ENCODE results near the gene TSPAN14. TPM values are rescaled to one million over a fixed set of nuclear protein-coding genes. Genes with fewer than 3 reads are reported as not detected.

The TSPAN14 gene
- total RNA-seq, 1 donor from 2014 or later = 21.1 TPM

DNA sequence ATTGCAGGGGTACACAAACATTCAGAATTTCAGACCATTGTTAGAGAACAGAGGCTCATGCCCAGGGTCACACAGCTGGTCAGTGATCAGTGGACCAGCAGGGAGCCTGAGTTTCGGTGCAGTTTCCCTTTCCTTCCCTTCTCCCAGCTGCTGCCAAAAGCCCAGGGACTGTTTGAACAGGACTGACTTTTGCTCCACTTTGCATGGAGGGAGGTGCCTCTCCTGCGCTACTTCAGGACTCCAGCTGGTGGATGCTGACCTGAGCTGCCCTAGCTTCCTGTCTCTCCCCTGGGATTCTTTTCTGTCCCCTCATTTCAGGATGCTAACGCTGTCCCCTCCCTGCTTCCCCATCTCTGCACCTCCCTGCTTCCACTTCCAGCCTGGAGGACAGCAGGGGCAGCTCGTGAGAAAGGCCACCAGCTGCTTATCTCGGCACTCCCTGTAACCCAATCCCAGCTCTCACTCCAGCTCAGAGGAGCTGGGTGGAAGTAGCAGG, 98.1 kb downstream of the TSPAN14 start:
- no peak for DNase-seq (ENCODE audit: low read depth)
- H3K4me3 ChIP-seq (ENCODE audit: low read depth, low read length) = no peak overlapping the region
- peaks cover 1% of the 10 kb centered on the region for H3K27me3 ChIP-seq (ENCODE audit: control insufficient read depth, insufficient read depth, low read length)
- no peaks in the 10 kb centered on the region for H3K36me3 ChIP-seq (ENCODE audit: control insufficient read depth, insufficient read depth, low read length)
- TF ChIP-seq CTCF (IDR thresholded peaks at IDR 0.05; ENCODE audit: insufficient read depth, low read length, severe bottlenecking) = no peak
- FAIRE-seq = no peak

GRCh38 chr10:80553436-80553835, 99.3 kb downstream of the TSPAN14 start:
- H3K27me3 ChIP-seq (ENCODE audit: control insufficient read depth, insufficient read depth, low read length) = peaks cover 1% of the 10 kb centered on the region
- no peaks in the 10 kb centered on the region for H3K36me3 ChIP-seq (ENCODE audit: control insufficient read depth, insufficient read depth, low read length)
- no peak for FAIRE-seq
- no peak for DNase-seq (ENCODE audit: low read depth)
- no peak for TF ChIP-seq CTCF (IDR thresholded peaks at IDR 0.05; ENCODE audit: insufficient read depth, low read length, severe bottlenecking)
- H3K4me3 ChIP-seq (ENCODE audit: low read depth, low read length) = no peak overlapping the region

- no peak overlapping the region for H3K4me3 ChIP-seq (ENCODE audit: low read depth, low read length)
- H3K27me3 ChIP-seq (ENCODE audit: control insufficient read depth, insufficient read depth, low read length) = peaks cover 1% of the 10 kb centered on the region
- DNase-seq (ENCODE audit: low read depth) = no peak
- TF ChIP-seq CTCF (IDR thresholded peaks at IDR 0.05; ENCODE audit: insufficient read depth, low read length, severe bottlenecking) = no peak
- H3K36me3 ChIP-seq (ENCODE audit: control insufficient read depth, insufficient read depth, low read length) = no peaks in the 10 kb centered on the region
- no peak for FAIRE-seq
These were observed 99.9 kb downstream of the TSPAN14 start for GRCh38 chr10:80554050-80554449.

DNA sequence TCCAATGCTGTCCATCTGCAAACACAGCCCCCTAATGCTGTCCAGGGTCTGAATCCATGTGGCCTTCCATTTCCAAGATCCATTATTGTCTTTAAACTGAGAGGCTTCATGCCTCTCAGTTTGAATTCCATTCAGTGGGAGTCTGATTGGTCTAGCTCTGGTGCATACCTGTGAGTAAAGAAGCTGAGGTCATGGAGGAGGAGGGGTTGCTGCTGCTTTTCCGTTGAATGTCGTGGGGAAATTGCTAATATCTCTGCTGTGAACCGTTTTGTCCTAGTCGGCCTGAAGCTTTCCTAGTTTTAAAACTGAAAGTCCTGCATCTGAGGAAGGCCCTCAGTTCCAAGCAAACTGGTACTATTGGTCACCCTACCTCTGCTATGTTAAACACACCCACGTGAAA, 101.3 kb downstream of the TSPAN14 start:
- no peak for TF ChIP-seq CTCF (IDR thresholded peaks at IDR 0.05; ENCODE audit: insufficient read depth, low read length, severe bottlenecking)
- FAIRE-seq (no peak), DNase-seq (ENCODE audit: low read depth) (no peak)

GRCh38 chr10:80561950-80562349, 107.8 kb downstream of the TSPAN14 start:
- no peaks in the 10 kb centered on the region for H3K36me3 ChIP-seq (ENCODE audit: control insufficient read depth, insufficient read depth, low read length)
- FAIRE-seq (no peak), DNase-seq (ENCODE audit: low read depth) (no peak)
- TF ChIP-seq CTCF (IDR thresholded peaks at IDR 0.05; ENCODE audit: insufficient read depth, low read length, severe bottlenecking) = no peak
- no peaks in the 10 kb centered on the region for H3K27me3 ChIP-seq (ENCODE audit: control insufficient read depth, insufficient read depth, low read length)
- no peak overlapping the region for H3K4me3 ChIP-seq (ENCODE audit: low read depth, low read length)

More for the DNA sequence above, 101.3 kb downstream of the TSPAN14 start:
- Histone ChIP-seq H3K36me3 (ENCODE audit: control insufficient read depth, insufficient read depth, low read length) (no peaks in the 10 kb centered on the region), H3K27me3 (ENCODE audit: control insufficient read depth, insufficient read depth, low read length) (peaks cover 1% of the 10 kb centered on the region), H3K4me3 (ENCODE audit: low read depth, low read length) (no peak overlapping the region)

DNA sequence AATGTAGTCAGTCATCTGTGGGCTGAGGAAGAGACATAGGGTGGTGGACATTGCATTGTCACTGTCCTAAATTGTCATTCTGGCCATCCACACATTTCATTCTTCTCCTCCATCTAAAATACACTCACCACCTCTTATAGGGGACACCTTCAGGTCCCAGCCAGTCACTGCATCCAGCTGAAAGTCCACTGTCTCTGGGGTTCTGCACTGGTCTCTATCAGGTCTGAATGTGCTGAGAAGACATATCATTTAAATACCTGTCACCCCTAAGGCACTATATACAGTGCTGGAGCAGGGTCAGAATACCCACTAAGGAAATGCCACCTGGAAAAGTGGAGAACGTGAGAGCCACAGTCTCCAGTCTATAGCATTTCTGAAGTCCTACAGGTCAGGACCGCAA, 113.2 kb downstream of the TSPAN14 start:
- no peaks in the 10 kb centered on the region for H3K36me3 ChIP-seq (ENCODE audit: control insufficient read depth, insufficient read depth, low read length)
- no peak overlapping the region for H3K4me3 ChIP-seq (ENCODE audit: low read depth, low read length)
- no peak for DNase-seq (ENCODE audit: low read depth)
- H3K27me3 ChIP-seq (ENCODE audit: control insufficient read depth, insufficient read depth, low read length) = no peaks in the 10 kb centered on the region
- peak; percentile 85 for FAIRE-seq
- TF ChIP-seq CTCF (IDR thresholded peaks at IDR 0.05; ENCODE audit: insufficient read depth, low read length, severe bottlenecking) = no peak

Measured in bronchial epithelial cell (primary cell).